ENCODE data around the gene MYF6.

GRCh38 chr12:80713419-80713818, 6.0 kb downstream of the MYF6 start:
- TF ChIP-seq SUZ12 (IDR thresholded peaks at IDR 0.05; ENCODE audit: extremely low read depth, insufficient read depth, insufficient read length): no peak
- no peak for TF ChIP-seq YY1 (IDR thresholded peaks at IDR 0.05; ENCODE audit: insufficient read depth, insufficient read length)
- no peak for TF ChIP-seq ZNF274 (IDR thresholded peaks at IDR 0.05; ENCODE audit: low read depth, low read length)
